Thymus (tissue), 11 donors: ENCODE results near the gene PALD1. TPM values are rescaled to one million over a fixed set of nuclear protein-coding genes. Genes with fewer than 3 reads are reported as not detected.

ENCODE experiments used
- DNase-seq, 9 donors: peaks; one replicate each; pipeline ENCODE4 v3.0.0-alpha.2; 2013; ENCODE audit warnings: low spot score in 9 of 9, low read depth in 6 of 9, missing footprints in 1 of 9
- H3K27ac ChIP-seq, 2 donors: one replicate each; pipeline ENCODE4 v1.5.1; 2013; ENCODE audit warnings: control low read depth in 1 of 2, low read depth in 1 of 2, low read length in 1 of 2, mild to moderate bottlenecking in 1 of 2, moderate library complexity in 1 of 2
- H3K27me3 ChIP-seq, 2 donors: one replicate each; pipeline ENCODE4 v1.5.1; 2013; ENCODE audit warnings: low read length in 1 of 2; ENCODE audit not compliant: control insufficient read depth in 2 of 2, insufficient read depth in 1 of 2
- H3K36me3 ChIP-seq, 2 donors: one replicate each; pipeline ENCODE4 v1.5.1; 2013; ENCODE audit warnings: low read length in 1 of 2, mild to moderate bottlenecking in 1 of 2, moderate library complexity in 1 of 2; ENCODE audit not compliant: control insufficient read depth in 2 of 2, insufficient read depth in 2 of 2
- H3K4me1 ChIP-seq, 2 donors: one replicate each; pipeline ENCODE4 v1.5.1; 2013; ENCODE audit warnings: low read length in 2 of 2; ENCODE audit not compliant: control insufficient read depth in 2 of 2, insufficient read depth in 2 of 2
- H3K4me3 ChIP-seq, 2 donors: one replicate each; pipeline ENCODE4 v1.5.1; 2013; ENCODE audit warnings: low read length in 2 of 2, control low read depth in 1 of 2, mild to moderate bottlenecking in 1 of 2
- H3K9me3 ChIP-seq, 2 donors: one replicate each; pipeline ENCODE4 v1.5.1; 2013; ENCODE audit warnings: low read length in 1 of 2, mild to moderate bottlenecking in 1 of 2; ENCODE audit not compliant: control insufficient read depth in 2 of 2, insufficient read depth in 1 of 2
- WGBS: extraction: QIAGEN DNeasy Blood & Tissue Kit; methylation state at CpG from one replicate; pipeline ENCODE4 v1.1.7; 2013; 5-methylcytosine and 5-hydroxymethylcytosine counted together
- polyA plus RNA-seq: library from polyadenylated mRNA; stranded (reverse); fragments of 200-250 nt; gene quantifications from one replicate; pipeline ENCODE4 v1.2.3, GENCODE V29; 2013
- total RNA-seq: library from RNA; stranded (reverse); fragments of 120-200 nt; gene quantifications from one replicate; pipeline ENCODE4 v1.2.4, GENCODE V29; 2013
- donor health status: healthy.

PALD1 gene
- total and polyA plus RNA-seq, 2 donors = 7.3 to 10.3 TPM

DNA sequence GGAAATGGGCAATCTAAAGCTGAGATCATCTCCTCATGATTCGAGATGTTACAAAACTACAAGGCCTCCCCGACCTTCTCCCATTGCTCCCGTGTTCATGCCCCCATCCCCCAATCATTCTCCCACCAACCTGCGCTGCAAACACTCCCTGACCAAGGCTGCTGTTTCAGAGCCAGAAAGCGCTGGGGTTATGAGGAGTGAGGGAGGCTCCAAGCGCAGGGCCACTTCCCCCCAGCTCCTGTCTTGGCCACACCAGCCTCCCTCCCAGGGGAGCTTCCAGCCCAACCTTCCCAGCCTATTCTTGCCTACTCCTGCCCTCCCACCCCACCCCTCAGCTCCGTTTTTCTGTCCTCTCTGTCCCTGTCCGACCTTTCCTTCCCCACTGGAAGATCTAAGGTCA, 22.4 kb upstream of the PALD1 start:
- Histone ChIP-seq H3K27ac (no peak overlapping the region), H3K4me1 (peaks cover 0 to 3% of the 10 kb centered on the region in 2 donors), H3K27me3 (peaks cover 32 to 60% of the 10 kb centered on the region in 2 donors), H3K4me3 (no peak overlapping the region), H3K36me3 (no peaks in the 10 kb centered on the region), H3K9me3 (no peaks in the 10 kb centered on the region)
- WGBS = 80% methylated on average over 8 of the region's 8 CpGs
- DNase-seq = no peak

- DNase-seq = no peak
Observed at GRCh38 chr10:70457759-70458305, 20.7 kb upstream of the PALD1 start.

GRCh38 chr10:70458329-70459060, 20.1 kb upstream of the PALD1 start:
- no peak for DNase-seq
- peak overlapping the region in 1 of 2 donors; percentile 23 for H3K4me3 ChIP-seq
- no peaks in the 10 kb centered on the region for H3K9me3 ChIP-seq
- H3K27me3 ChIP-seq = peaks cover 36 to 68% of the 10 kb centered on the region in 2 donors
- no peaks in the 10 kb centered on the region for H3K36me3 ChIP-seq
- no peak overlapping the region for H3K27ac ChIP-seq
- H3K4me1 ChIP-seq = peaks cover 0 to 3% of the 10 kb centered on the region in 2 donors
- 8% methylated on average over 62 of the region's 62 CpGs for WGBS

More at GRCh38 chr10:70457759-70458305, 20.7 kb upstream of the PALD1 start:
- H3K4me3 ChIP-seq = peak overlapping the region in 1 of 2 donors; percentile 23
- H3K27me3 ChIP-seq = peaks cover 36 to 67% of the 10 kb centered on the region in 2 donors
- no peak overlapping the region for H3K27ac ChIP-seq
- 56% methylated on average over 17 of the region's 17 CpGs for WGBS
- H3K9me3 ChIP-seq = no peaks in the 10 kb centered on the region
- peaks cover 0 to 3% of the 10 kb centered on the region in 2 donors for H3K4me1 ChIP-seq
- no peaks in the 10 kb centered on the region for H3K36me3 ChIP-seq

DNA sequence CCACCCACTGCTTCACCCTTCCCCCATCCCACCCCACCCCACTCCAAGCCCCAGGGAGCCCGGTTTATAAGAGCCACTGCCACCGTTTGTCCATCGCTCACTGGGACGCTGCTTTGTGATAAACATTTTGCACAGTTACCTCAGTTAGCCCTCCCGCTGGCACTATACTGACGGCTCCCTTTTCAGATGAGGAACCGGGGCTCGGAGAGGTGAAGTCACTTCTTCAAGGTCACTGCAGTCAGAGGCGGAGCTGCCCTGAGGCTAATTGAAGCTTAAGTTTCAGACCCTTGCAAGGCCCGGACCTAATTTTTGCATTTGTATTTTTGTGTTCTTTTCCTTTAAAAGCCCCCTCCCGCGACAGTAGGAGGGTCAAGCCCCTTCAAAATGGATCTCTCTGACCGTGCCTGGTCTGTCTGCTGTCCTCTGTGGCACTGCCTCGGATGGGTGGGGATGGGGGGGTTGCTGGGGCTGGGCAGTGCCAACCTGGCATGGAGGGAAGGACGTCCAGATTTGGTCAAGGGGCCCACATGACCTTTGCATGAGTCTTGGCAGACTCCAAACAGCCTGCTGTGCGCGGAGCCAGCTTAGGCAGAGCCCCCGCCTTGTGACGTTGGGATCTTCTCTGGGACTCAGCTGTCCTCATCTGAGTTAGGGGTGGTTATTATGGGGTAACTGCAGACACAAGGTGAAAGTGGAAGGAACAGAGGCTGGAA, 19.4 kb upstream of the PALD1 start:
- Histone ChIP-seq H3K4me3 (no peak overlapping the region), H3K9me3 (no peaks in the 10 kb centered on the region), H3K27ac (no peak overlapping the region), H3K4me1 (peaks cover 0 to 3% of the 10 kb centered on the region in 2 donors), H3K27me3 (peaks cover 36 to 68% of the 10 kb centered on the region in 2 donors), H3K36me3 (no peaks in the 10 kb centered on the region)
- DNase-seq = no peak
- WGBS = 44% methylated on average over 19 of the region's 19 CpGs

- Histone ChIP-seq H3K4me3 (no peak overlapping the region), H3K9me3 (no peaks in the 10 kb centered on the region), H3K27ac (no peak overlapping the region), H3K27me3 (peaks cover 36 to 68% of the 10 kb centered on the region in 2 donors), H3K36me3 (no peaks in the 10 kb centered on the region), H3K4me1 (peaks cover 0 to 3% of the 10 kb centered on the region in 2 donors)
- WGBS = 75% methylated on average over 29 of the region's 29 CpGs
- DNase-seq = no peak
Observed at GRCh38 chr10:70459774-70460490, 18.6 kb upstream of the PALD1 start.

GRCh38 chr10:70461397-70462348, 16.9 kb upstream of the PALD1 start:
- Histone ChIP-seq H3K4me3 (no peak overlapping the region), H3K27ac (no peak overlapping the region), H3K27me3 (peaks cover 32 to 52% of the 10 kb centered on the region in 2 donors), H3K9me3 (no peaks in the 10 kb centered on the region), H3K4me1 (peaks cover 0 to 3% of the 10 kb centered on the region in 2 donors), H3K36me3 (no peaks in the 10 kb centered on the region)
- DNase-seq = peak in 2 of 9 donors; percentile 56 to 64
- 72% methylated on average over 13 of the region's 13 CpGs for WGBS

DNA sequence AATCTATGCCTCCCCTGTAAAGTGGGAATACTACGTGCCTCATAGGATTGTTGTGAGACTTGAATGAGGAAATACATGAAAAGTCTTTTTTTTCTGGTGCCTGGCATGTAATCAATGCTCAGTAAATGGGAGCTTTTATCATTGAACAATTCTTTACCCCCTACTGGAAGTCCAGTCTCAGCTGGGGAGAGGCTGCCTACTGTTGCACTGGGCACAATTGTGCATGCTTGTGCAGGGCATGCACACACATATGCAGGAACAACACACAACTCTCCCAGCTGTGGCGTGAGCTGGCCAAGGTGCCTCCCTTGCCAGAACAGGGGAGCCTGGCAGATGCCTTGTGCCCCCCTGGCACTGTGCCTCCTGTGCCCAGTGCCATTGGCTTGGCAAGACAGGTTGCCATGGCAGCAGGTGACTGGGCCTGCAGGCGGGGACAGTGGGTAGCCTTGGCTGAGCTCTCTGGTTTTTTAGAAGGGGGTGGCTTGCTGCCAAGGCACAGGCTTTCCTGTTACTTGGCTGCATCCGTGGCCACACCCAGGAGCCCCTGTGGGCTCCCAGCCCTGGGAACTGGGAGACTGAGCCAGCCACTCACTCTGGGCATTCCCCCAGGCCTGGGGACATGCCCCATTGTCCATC, 16.1 kb upstream of the PALD1 start:
- Histone ChIP-seq H3K9me3 (no peaks in the 10 kb centered on the region), H3K4me1 (peaks cover 0 to 3% of the 10 kb centered on the region in 2 donors), H3K4me3 (no peak overlapping the region), H3K27ac (no peak overlapping the region), H3K27me3 (peaks cover 32 to 48% of the 10 kb centered on the region in 2 donors), H3K36me3 (no peaks in the 10 kb centered on the region)
- 63% methylated on average over 4 of the region's 4 CpGs for WGBS
- no peak for DNase-seq

DNA sequence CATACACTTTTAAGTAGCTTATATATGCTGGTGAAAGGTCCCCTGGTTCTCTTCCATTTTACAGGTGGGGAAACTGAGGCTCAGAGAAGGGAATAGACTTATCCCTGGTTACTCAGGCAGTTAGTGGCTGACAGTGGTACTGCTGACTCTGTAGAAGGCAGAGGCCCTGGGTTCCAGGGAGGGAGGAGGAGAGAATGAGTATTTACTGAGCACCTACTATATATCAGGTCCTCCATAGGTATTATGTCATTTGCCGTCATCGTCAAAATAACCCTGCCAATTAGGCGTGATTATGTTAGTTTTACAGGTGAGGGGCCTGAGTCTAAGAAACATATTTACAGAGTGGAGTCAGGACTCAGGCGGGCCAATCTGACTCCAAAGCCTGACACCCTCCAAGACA, 13.3 kb upstream of the PALD1 start:
- H3K4me3 ChIP-seq = no peak overlapping the region
- no peak overlapping the region for H3K27ac ChIP-seq
- 98% methylated on average over 4 of the region's 4 CpGs for WGBS
- peaks cover 5 to 26% of the 10 kb centered on the region in 2 donors for H3K27me3 ChIP-seq
- no peaks in the 10 kb centered on the region for H3K4me1 ChIP-seq
- H3K9me3 ChIP-seq = no peaks in the 10 kb centered on the region
- no peaks in the 10 kb centered on the region for H3K36me3 ChIP-seq
- DNase-seq = no peak
